Nephron progenitor cell (in vitro differentiated cells): ENCODE data around the gene MRPL2.

Experiments
- DNase-seq: peaks from one replicate; pipeline ENCODE4 v3.0.0; 2021
- H3K27ac Mint-ChIP-seq: 2 replicates; pipeline ENCODE4 v1.8.0; 2021; ENCODE audit warnings: mild to moderate bottlenecking, moderate library complexity, mixed read lengths
- H3K27me3 Mint-ChIP-seq: 2 replicates; pipeline ENCODE4 v1.8.0; 2021; ENCODE audit warnings: mild to moderate bottlenecking, low read depth, mixed read lengths; ENCODE audit not compliant: poor library complexity
- H3K36me3 Mint-ChIP-seq: 2 replicates; pipeline ENCODE4 v1.8.0; 2021; ENCODE audit warnings: low read depth, mixed read lengths
- H3K4me1 Mint-ChIP-seq: 2 replicates; pipeline ENCODE4 v1.8.0; 2021; ENCODE audit warnings: mixed read lengths
- H3K4me3 Mint-ChIP-seq: 2 replicates; pipeline ENCODE4 v1.8.0; 2021; ENCODE audit warnings: mild to moderate bottlenecking, moderate library complexity, mixed read lengths
- H3K9me3 Mint-ChIP-seq: 2 replicates; pipeline ENCODE4 v1.8.0; 2021; ENCODE audit warnings: mild to moderate bottlenecking, moderate library complexity, mixed read lengths
- CTCF ChIP-seq: fragments of 200-600 bp; sonication (generic); IDR thresholded peaks from 2 replicates; pipeline ENCODE4 v1.5.0; 2021; ENCODE audit warnings: antibody characterized with exemption

Gene MRPL2

GRCh38 chr6:43059168-43060033 is at the start of gene MRPL2, which contains the start of gene KLC4:
MRPL2 (minus strand) TSS chr6:43059434; CDS start chr6:43059381, 53 bp downstream.
KLC4 (plus strand) TSS chr6:43059631; CDS start chr6:43061336, 1,705 bp downstream.
- Mint-ChIP-seq H3K4me1 (peaks cover 35% of the 10 kb centered on the region), H3K9me3 (no peaks in the 10 kb centered on the region), H3K27me3 (no peaks in the 10 kb centered on the region), H3K36me3 (peaks cover 36% of the 10 kb centered on the region), H3K4me3 (peak within 1 kb of the TSS; percentile 95), H3K27ac (peak within 1 kb of the TSS; percentile 99)
- no peak for TF ChIP-seq CTCF
- peak; percentile 96 for DNase-seq

GRCh38 chr6:43107344-43108062 is 48.3 kb upstream of the MRPL2 start:
- no peaks in the 10 kb centered on the region for H3K27me3 Mint-ChIP-seq
- peaks cover 3% of the 10 kb centered on the region for H3K9me3 Mint-ChIP-seq
- H3K4me3 Mint-ChIP-seq, result no peak overlapping the region
- no peak for DNase-seq
- peaks cover 35% of the 10 kb centered on the region for H3K36me3 Mint-ChIP-seq
- H3K4me1 Mint-ChIP-seq, result peaks cover 25% of the 10 kb centered on the region
- no peak overlapping the region for H3K27ac Mint-ChIP-seq
- no peak for TF ChIP-seq CTCF

GRCh38 chr6:43105538-43106222 is 46.4 kb upstream of the MRPL2 start:
- Mint-ChIP-seq H3K4me1 (peaks cover 14% of the 10 kb centered on the region), H3K4me3 (no peak overlapping the region), H3K36me3 (peaks cover 37% of the 10 kb centered on the region), H3K27ac (peak overlapping the region; percentile 93), H3K27me3 (no peaks in the 10 kb centered on the region), H3K9me3 (peaks cover 3% of the 10 kb centered on the region)
- no peak for TF ChIP-seq CTCF
- no peak for DNase-seq

GRCh38 chr6:43103253-43103876 is 44.1 kb upstream of the MRPL2 start:
- H3K27ac Mint-ChIP-seq, result peak overlapping the region; percentile 84
- peaks cover 3% of the 10 kb centered on the region for H3K9me3 Mint-ChIP-seq
- no peak for DNase-seq
- H3K4me1 Mint-ChIP-seq, result peaks cover 13% of the 10 kb centered on the region
- H3K4me3 Mint-ChIP-seq, result no peak overlapping the region
- peaks cover 35% of the 10 kb centered on the region for H3K36me3 Mint-ChIP-seq
- no peak for TF ChIP-seq CTCF
- no peaks in the 10 kb centered on the region for H3K27me3 Mint-ChIP-seq

- TF ChIP-seq CTCF, result no peak
- Mint-ChIP-seq H3K36me3 (peaks cover 21% of the 10 kb centered on the region), H3K27me3 (no peaks in the 10 kb centered on the region)
These were observed 42.3 kb upstream of the MRPL2 start for GRCh38 chr6:43101497-43101896.

More at GRCh38 chr6:43101497-43101896, 42.3 kb upstream of the MRPL2 start:
- no peak overlapping the region for H3K27ac Mint-ChIP-seq
- no peak overlapping the region for H3K4me3 Mint-ChIP-seq
- peaks cover 31% of the 10 kb centered on the region for H3K4me1 Mint-ChIP-seq
- no peak for DNase-seq
- H3K9me3 Mint-ChIP-seq, result peaks cover 3% of the 10 kb centered on the region
